A549 (cell line): Measurements from ENCODE around the gene GRID1.

Experiments used
- BCL3 ChIP-seq: fragments of >200 bp; sonication (Bioruptor Twin); formaldehyde crosslinking; IDR thresholded peaks from 3 replicates; pipeline ENCODE4 v1.6.1; 2016
- BHLHE40 ChIP-seq: IDR thresholded peaks from 2 replicates; pipeline ENCODE4 v1.6.1; 2012; ENCODE audit warnings: low read depth, low read length, inconsistent platforms
- CEBPB ChIP-seq, 2 experiments: fragments of >200 bp in 1 of 2; sonication (Bioruptor Twin) in 1 of 2; formaldehyde crosslinking in 1 of 2; IDR thresholded peaks; 2 replicates each; pipeline ENCODE4 v1.6.1; 2012 to 2016
- CHD4 ChIP-seq: fragments of 200-600 bp; sonication (generic); IDR thresholded peaks from 2 replicates; pipeline ENCODE4 v1.6.1; 2016; ENCODE audit warnings: antibody characterized with exemption, mild to moderate bottlenecking, borderline replicate concordance
- CTCF ChIP-seq: fragments of >200 bp; sonication (Bioruptor Twin); formaldehyde crosslinking; IDR thresholded peaks from 3 replicates; pipeline ENCODE4 v1.5.1; 2016
- EP300 ChIP-seq, 2 experiments: fragments of >200 bp; sonication (Bioruptor Twin); formaldehyde crosslinking; IDR thresholded peaks; 2 replicates in 1 of 2; 3 replicates in 1 of 2; pipeline ENCODE4 v1.6.1; 2016 to 2017
- HDAC2 ChIP-seq: fragments of 200-600 bp; sonication (generic); IDR thresholded peaks from 2 replicates; pipeline ENCODE4 v1.6.1; 2016
- NR3C1 ChIP-seq: fragments of >200 bp; sonication (Bioruptor Twin); formaldehyde crosslinking; IDR thresholded peaks from 3 replicates; pipeline ENCODE4 v1.6.1; 2017
- POLR2A ChIP-seq: IDR thresholded peaks from 2 replicates; pipeline ENCODE4 v1.6.1; 2012; ENCODE audit warnings: mild to moderate bottlenecking, low read length
- POLR2AphosphoS2 ChIP-seq: conservative IDR thresholded peaks from 2 replicates; pipeline ENCODE4 v1.6.1; 2012; ENCODE audit warnings: low read length, improper control_type of control experiment, inconsistent platforms
- RAD21 ChIP-seq, 2 experiments: fragments of >200 bp in 1 of 2; sonication (Bioruptor Twin) in 1 of 2; formaldehyde crosslinking in 1 of 2; IDR thresholded peaks in 1 of 2; conservative IDR thresholded peaks in 1 of 2; 2 replicates in 1 of 2; 3 replicates in 1 of 2; pipeline ENCODE4 v1.6.1; 2012 to 2018; ENCODE audit warnings: inconsistent platforms in 1 of 2
- REST ChIP-seq: fragments of 200-600 bp; sonication (generic); IDR thresholded peaks from 2 replicates; pipeline ENCODE4 v1.6.1; 2016; ENCODE audit warnings: antibody characterized with exemption, mild to moderate bottlenecking, moderate library complexity

- TF ChIP-seq CTCF = no peak
- TF ChIP-seq EP300 (IDR thresholded peaks at IDR 0.05) = no peak
- TF ChIP-seq HDAC2 = no peak
- TF ChIP-seq POLR2A = no peak
- TF ChIP-seq BHLHE40 = no peak
- no peak for TF ChIP-seq REST
- no peak for TF ChIP-seq BCL3
- TF ChIP-seq RAD21 (conservative IDR thresholded peaks at IDR 0.05 in 1 of 2, IDR thresholded peaks at IDR 0.05 in 1 of 2) = no peak
- TF ChIP-seq CEBPB (IDR thresholded peaks at IDR 0.05) = no peak
- TF ChIP-seq POLR2AphosphoS2 = no peak
- TF ChIP-seq CHD4 = no peak
- TF ChIP-seq NR3C1 = no peak
Observed at GRCh38 chr10:86035791-86036543, 330.6 kb downstream of the GRID1 start.
